ENCODE data around the gene KLHDC2.

DNA sequence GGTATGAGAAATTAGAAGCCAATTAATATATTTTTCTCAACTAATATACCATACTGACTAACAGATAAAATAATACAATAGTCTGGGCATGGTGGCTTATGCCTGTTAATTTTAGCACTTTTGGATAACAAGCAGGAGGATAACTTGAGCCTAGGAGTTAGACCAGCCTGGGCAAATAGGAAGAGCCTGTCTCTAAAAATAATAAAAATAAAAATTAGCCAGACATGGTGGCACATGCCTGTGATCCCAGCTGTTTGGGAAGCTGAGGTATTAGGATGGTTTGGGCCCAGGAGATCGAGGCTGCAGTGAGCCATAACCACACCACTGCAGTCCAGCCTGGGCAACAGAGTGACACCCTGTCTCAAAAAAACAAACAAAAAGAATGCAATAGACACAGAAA lies 24.7 kb downstream of the KLHDC2 start:
- TF ChIP-seq, protein P1, sequence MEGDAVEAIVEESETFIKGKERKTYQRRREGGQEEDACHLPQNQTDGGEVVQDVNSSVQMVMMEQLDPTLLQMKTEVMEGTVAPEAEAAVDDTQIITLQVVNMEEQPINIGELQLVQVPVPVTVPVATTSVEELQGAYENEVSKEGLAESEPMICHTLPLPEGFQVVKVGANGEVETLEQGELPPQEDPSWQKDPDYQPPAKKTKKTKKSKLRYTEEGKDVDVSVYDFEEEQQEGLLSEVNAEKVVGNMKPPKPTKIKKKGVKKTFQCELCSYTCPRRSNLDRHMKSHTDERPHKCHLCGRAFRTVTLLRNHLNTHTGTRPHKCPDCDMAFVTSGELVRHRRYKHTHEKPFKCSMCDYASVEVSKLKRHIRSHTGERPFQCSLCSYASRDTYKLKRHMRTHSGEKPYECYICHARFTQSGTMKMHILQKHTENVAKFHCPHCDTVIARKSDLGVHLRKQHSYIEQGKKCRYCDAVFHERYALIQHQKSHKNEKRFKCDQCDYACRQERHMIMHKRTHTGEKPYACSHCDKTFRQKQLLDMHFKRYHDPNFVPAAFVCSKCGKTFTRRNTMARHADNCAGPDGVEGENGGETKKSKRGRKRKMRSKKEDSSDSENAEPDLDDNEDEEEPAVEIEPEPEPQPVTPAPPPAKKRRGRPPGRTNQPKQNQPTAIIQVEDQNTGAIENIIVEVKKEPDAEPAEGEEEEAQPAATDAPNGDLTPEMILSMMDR (IDR thresholded peaks at IDR 0.05; ENCODE audit: borderline replicate concordance, extremely low read depth, low read length, poor library complexity, severe bottlenecking) = no peak
- TF ChIP-seq EZH2 (IDR thresholded peaks at IDR 0.05; ENCODE audit: borderline replicate concordance, low read depth, low read length, severe bottlenecking) = no peak
